ENCODE measurements around the gene PSG3.
"Not testable (repeated sequence)": the region's sequence is repeated elsewhere in the genome, so short reads cannot be mapped to it uniquely, and the experiment has no call there.

Gene PSG3

DNA sequence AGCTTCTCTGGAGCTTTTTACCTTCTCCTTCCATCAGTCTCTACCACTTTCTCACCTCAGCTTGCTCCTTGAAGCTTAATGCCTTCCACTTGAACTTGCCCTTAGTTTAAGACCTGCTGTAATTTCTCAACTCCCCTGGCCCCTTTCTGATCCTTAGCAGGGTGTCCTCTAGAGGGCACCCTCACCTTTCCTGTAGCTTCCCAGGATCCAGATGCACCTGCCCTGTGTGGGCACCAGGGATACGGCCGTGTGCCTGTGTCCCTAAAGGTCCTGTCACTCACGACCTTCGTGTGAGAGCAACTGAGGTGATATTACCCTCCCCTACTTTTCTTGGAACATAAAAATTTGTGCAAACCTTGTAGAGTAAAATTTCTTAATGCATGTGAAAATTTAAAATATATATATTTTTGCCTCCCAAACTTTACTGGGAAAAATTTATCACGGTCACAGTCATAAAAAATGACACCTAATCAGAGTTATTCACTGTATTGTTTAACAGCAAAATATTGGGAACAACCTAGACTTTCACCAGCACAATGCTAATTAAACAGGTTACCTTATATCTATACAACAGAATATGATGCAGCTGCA lies 46.4 kb downstream of the PSG3 start:
- DNase-seq, result no peak

DNA sequence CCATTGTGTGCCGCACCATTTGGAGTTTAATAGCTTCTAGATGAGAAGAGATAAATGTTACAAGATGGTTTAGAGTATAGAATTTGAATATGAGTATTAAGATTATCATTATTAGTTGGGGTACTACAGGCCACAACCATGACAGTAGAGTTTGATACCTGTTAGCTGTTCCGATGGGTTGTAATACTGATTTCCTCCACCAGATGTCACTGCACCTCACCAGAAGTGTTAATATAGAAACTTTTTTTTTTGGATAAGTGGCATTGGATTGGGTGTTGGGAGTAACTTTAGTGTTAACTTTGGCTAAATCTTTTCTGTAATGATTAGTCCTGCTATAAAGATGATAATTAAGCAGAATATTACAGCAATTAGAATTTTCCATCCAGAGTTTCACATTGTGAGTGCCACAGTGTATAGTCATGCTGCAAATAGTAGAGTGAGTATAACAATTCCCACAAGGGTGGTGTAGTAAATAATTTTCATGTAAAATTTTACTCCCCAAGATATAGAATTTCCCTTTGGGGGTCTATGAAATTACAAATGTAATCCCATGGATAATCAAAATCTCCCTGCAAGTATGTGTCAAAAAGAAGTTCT lies 56.3 kb downstream of the PSG3 start:
- DNase-seq, result peak in 1 of 2 donors; percentile 14

- not testable (repeated sequence) for DNase-seq
Measured at GRCh38 chr19:42676326-42676725, 64.0 kb downstream of the PSG3 start.

DNA sequence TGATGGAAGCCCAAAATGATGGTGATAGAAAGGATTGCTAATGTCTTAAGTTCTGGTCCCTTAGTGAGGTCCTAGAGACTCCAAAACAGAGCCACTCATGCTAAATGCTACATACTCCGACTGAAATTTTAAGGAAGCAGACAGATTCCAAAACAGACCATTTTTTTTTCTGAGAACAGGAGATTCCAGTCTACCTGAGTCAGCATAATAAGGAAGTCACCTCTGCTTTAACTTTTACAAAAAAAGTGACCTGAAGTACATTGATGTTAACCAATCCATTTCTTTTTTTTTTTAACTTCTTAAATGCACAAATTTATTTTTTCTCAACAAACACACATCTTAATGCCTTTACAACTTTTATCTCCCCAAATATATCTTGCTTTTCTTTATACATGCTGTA lies 65.7 kb downstream of the PSG3 start:
- not testable (repeated sequence) for DNase-seq
